ENCODE measurements around the gene KLHL30.

The KLHL30 gene

DNA sequence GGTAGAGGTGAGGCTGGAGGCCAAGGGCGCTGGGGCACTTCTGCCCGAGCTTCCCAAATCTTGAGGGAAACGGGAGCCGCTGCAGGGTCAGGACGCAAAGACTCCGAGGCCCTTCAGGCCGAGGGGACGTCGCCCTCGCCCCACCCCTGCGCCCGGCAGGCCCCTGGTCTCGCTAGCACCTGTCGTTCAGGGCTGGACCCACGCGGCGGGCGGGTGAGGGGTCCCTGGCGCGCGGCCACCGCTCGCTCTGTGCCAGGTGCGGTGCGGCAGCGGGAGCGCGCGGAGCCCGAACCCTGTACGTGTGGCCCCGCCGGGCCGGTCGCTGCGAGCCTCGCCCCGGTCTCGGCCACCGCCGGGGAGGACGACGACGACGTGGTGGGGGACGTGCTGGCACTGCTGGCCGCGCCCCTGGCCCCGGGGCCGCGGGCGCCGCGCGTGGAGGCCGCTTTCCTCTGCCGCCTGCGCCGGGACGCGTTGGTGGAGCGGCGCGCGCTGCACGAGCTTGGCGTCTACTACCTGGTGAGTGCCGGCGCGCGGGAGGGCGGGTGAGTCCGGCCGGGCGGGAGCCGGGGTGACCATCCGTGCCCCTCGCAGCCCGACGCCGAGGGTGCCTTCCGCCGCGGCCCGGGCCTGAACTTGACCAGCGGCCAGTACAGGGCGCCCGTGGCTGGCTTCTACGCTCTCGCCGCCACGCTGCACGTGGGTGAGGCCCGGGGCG is 25.2 kb downstream of the KLHL30 start:
- H3K9me3 ChIP-seq, result no peaks in the 10 kb centered on the region
- peaks cover 27% of the 10 kb centered on the region for H3K27me3 ChIP-seq
- no peak for TF ChIP-seq CTCF (IDR thresholded peaks at IDR 0.05; ENCODE audit: low read depth, low read length)
- no peaks in the 10 kb centered on the region for H3K4me1 ChIP-seq
- H3K4me3 ChIP-seq (ENCODE audit: low read depth, low read length), result no peak overlapping the region
- DNase-seq, result no peak
- H3K36me3 ChIP-seq, result peaks cover 6% of the 10 kb centered on the region

- DNase-seq, result no peak
- H3K27me3 ChIP-seq, result peaks cover 22% of the 10 kb centered on the region
- no peaks in the 10 kb centered on the region for H3K4me1 ChIP-seq
- H3K36me3 ChIP-seq, result peaks cover 13% of the 10 kb centered on the region
- H3K9me3 ChIP-seq, result no peaks in the 10 kb centered on the region
- no peak for TF ChIP-seq CTCF (IDR thresholded peaks at IDR 0.05; ENCODE audit: low read depth, low read length)
- H3K4me3 ChIP-seq (ENCODE audit: low read depth, low read length), result no peak overlapping the region
Observed at GRCh38 chr2:238164906-238165287, 26.4 kb downstream of the KLHL30 start.

- peaks cover 17% of the 10 kb centered on the region for H3K36me3 ChIP-seq
- H3K4me1 ChIP-seq, result no peaks in the 10 kb centered on the region
- H3K4me3 ChIP-seq (ENCODE audit: low read depth, low read length), result no peak overlapping the region
- H3K9me3 ChIP-seq, result no peaks in the 10 kb centered on the region
- no peak for TF ChIP-seq CTCF (IDR thresholded peaks at IDR 0.05; ENCODE audit: low read depth, low read length)
- H3K27me3 ChIP-seq, result peaks cover 22% of the 10 kb centered on the region
- DNase-seq, result no peak
Observed at GRCh38 chr2:238165288-238165921, 26.9 kb downstream of the KLHL30 start.

- H3K4me1 ChIP-seq, result no peaks in the 10 kb centered on the region
- H3K27me3 ChIP-seq, result peaks cover 19% of the 10 kb centered on the region
- TF ChIP-seq CTCF (IDR thresholded peaks at IDR 0.05; ENCODE audit: low read depth, low read length), result no peak
- peaks cover 21% of the 10 kb centered on the region for H3K36me3 ChIP-seq
- H3K4me3 ChIP-seq (ENCODE audit: low read depth, low read length), result no peak overlapping the region
- H3K9me3 ChIP-seq, result no peaks in the 10 kb centered on the region
- no peak for DNase-seq
Observed at GRCh38 chr2:238166391-238167343, 28.2 kb downstream of the KLHL30 start.

DNA sequence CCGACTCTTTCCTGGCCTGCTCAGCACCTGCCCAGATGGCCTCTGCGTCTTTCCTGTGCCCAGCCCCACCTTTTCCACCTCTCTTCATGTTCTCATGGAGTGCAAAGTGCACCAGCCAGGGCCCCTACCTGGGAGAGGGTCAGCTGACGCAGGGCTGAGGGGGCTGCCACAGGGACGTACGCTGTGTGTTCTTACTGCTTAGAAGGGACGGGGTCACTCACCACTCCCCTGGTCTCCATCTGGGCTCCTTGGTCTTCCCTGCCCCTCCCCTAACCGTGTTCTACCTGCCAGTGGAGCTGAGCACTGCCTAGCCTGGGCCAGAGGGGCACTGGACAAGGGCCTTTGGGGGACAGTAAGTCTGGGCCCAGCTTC is 28.9 kb downstream of the KLHL30 start:
- Histone ChIP-seq H3K27me3 (peaks cover 19% of the 10 kb centered on the region), H3K36me3 (peaks cover 25% of the 10 kb centered on the region), H3K4me3 (ENCODE audit: low read depth, low read length) (no peak overlapping the region), H3K9me3 (no peaks in the 10 kb centered on the region), H3K4me1 (no peaks in the 10 kb centered on the region)
- no peak for DNase-seq
- TF ChIP-seq CTCF (IDR thresholded peaks at IDR 0.05; ENCODE audit: low read depth, low read length), result no peak

Data from BE2C (cell line).